MM.1S (cell line): Measurements from ENCODE around the gene ANKRD65.

Experiments
- DNase-seq: peaks from one replicate; pipeline ENCODE4 v3.0.0-alpha.2; 2015
- H2AFZ ChIP-seq: fragments of 300-600 bp; sonication (generic); 2 replicates; pipeline ENCODE4 v1.6.0; 2016; ENCODE audit warnings: antibody characterized with exemption, low read length
- H3F3A ChIP-seq: fragments of 300-600 bp; sonication (generic); 2 replicates; pipeline ENCODE4 v1.6.1; 2016; ENCODE audit warnings: mild to moderate bottlenecking, antibody characterized with exemption, low read length, moderate library complexity, mixed read lengths; ENCODE audit not compliant: insufficient read depth
- H3K27ac ChIP-seq: fragments of 300-600 bp; sonication (generic); 2 replicates; pipeline ENCODE4 v1.5.1; 2016; ENCODE audit warnings: mild to moderate bottlenecking, low read length
- H3K27me3 ChIP-seq: fragments of 300-600 bp; sonication (generic); replicated peaks from 2 replicates; pipeline ENCODE4 v1.6.0; 2016; ENCODE audit warnings: low read length; ENCODE audit not compliant: insufficient read depth
- H3K36me3 ChIP-seq: fragments of 300-600 bp; sonication (generic); replicated peaks from 2 replicates; pipeline ENCODE4 v1.6.1; 2016; ENCODE audit warnings: mild to moderate bottlenecking, low read length, mixed read lengths; ENCODE audit not compliant: insufficient read depth
- H3K4me1 ChIP-seq: fragments of 300-600 bp; sonication (generic); 2 replicates; pipeline ENCODE4 v1.6.1; 2016; ENCODE audit warnings: low read length, mixed read lengths
- H3K4me2 ChIP-seq: fragments of 300-600 bp; sonication (generic); 2 replicates; pipeline ENCODE4 v1.6.0; 2016; ENCODE audit warnings: low read depth, low read length
- H3K4me3 ChIP-seq: fragments of 300-600 bp; sonication (generic); 2 replicates; pipeline ENCODE4 v1.5.1; 2016; ENCODE audit warnings: low read length, mixed read lengths
- H3K79me2 ChIP-seq: fragments of 300-600 bp; sonication (generic); 2 replicates; pipeline ENCODE4 v1.6.1; 2016; ENCODE audit warnings: mixed run types, low read length, mixed read lengths
- H3K9ac ChIP-seq: fragments of 300-600 bp; sonication (generic); 2 replicates; pipeline ENCODE4 v1.6.1; 2016; ENCODE audit warnings: low read length, mixed read lengths
- H3K9me2 ChIP-seq: fragments of 300-600 bp; sonication (generic); replicated peaks from 2 replicates; pipeline ENCODE4 v1.6.1; 2016; ENCODE audit warnings: mild to moderate bottlenecking, low read length, mixed read lengths; ENCODE audit not compliant: insufficient read depth
- H3K9me3 ChIP-seq: fragments of 300-600 bp; sonication (generic); replicated peaks from 2 replicates; pipeline ENCODE4 v1.6.1; 2016; ENCODE audit warnings: mild to moderate bottlenecking, low read length, mixed read lengths; ENCODE audit not compliant: insufficient read depth
- H4K20me1 ChIP-seq: fragments of 300-600 bp; sonication (generic); 2 replicates; pipeline ENCODE4 v1.6.1; 2016; ENCODE audit warnings: mild to moderate bottlenecking, low read length, moderate library complexity, mixed read lengths; ENCODE audit not compliant: insufficient read depth
- EZH2 ChIP-seq: fragments of 300-600 bp; sonication (generic); optimal IDR thresholded peaks from 2 replicates; pipeline ENCODE3; 2017; ENCODE audit warnings: low read depth, mild to moderate bottlenecking, antibody characterized with exemption, low read length, mixed read lengths
- EZH2phosphoT487 ChIP-seq: fragments of 300-600 bp; sonication (generic); IDR thresholded peaks from 2 replicates; pipeline ENCODE4 v1.6.1; 2018; ENCODE audit warnings: antibody characterized with exemption, low read length
- TF ChIP-seq, protein P1 (sequence below): fragments of 300-600 bp; sonication (generic); IDR thresholded peaks from 2 replicates; pipeline ENCODE4 v1.5.1; 2016; ENCODE audit warnings: antibody characterized with exemption, low read length, mixed read lengths

The ANKRD65 gene

DNA sequence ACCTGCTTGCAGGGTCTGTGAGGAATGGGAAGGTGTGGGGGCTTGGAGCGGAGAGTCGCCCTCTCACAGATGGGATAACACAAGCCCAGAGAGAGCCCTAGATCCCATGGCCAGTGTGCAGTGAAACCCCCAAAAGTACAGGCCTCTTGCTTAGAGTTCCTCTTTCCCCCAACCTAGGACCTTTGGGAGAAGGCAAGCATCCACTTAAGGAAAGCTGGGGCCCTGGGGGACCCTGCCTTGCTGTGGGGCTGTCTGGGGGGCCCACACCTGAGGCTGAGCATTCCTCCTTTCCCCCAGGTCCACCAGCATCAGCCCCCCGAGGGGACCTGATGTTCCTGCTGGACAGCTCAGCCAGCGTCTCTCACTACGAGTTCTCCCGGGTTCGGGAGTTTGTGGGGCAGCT, 15.6 kb upstream of the ANKRD65 start:
- Histone ChIP-seq H3K27me3 (peaks cover 52% of the 10 kb centered on the region), H3K9me2 (no peaks in the 10 kb centered on the region), H3K36me3 (no peaks in the 10 kb centered on the region), H3K9ac (no peak overlapping the region), H3K79me2 (no peaks in the 10 kb centered on the region), H4K20me1 (no peaks in the 10 kb centered on the region), H3K4me3 (no peak overlapping the region), H3K27ac (no peak overlapping the region), H2AFZ (no peak overlapping the region), H3K9me3 (no peaks in the 10 kb centered on the region), H3K4me1 (no peaks in the 10 kb centered on the region; the same call in 1 of the 2 replicates), H3F3A (no peaks in the 10 kb centered on the region), H3K4me2 (no peak overlapping the region)
- TF ChIP-seq EZH2phosphoT487 (no peak), EZH2 (no peak)
- TF ChIP-seq, protein P1, sequence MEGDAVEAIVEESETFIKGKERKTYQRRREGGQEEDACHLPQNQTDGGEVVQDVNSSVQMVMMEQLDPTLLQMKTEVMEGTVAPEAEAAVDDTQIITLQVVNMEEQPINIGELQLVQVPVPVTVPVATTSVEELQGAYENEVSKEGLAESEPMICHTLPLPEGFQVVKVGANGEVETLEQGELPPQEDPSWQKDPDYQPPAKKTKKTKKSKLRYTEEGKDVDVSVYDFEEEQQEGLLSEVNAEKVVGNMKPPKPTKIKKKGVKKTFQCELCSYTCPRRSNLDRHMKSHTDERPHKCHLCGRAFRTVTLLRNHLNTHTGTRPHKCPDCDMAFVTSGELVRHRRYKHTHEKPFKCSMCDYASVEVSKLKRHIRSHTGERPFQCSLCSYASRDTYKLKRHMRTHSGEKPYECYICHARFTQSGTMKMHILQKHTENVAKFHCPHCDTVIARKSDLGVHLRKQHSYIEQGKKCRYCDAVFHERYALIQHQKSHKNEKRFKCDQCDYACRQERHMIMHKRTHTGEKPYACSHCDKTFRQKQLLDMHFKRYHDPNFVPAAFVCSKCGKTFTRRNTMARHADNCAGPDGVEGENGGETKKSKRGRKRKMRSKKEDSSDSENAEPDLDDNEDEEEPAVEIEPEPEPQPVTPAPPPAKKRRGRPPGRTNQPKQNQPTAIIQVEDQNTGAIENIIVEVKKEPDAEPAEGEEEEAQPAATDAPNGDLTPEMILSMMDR, result no peak
- DNase-seq, result no peak

DNA sequence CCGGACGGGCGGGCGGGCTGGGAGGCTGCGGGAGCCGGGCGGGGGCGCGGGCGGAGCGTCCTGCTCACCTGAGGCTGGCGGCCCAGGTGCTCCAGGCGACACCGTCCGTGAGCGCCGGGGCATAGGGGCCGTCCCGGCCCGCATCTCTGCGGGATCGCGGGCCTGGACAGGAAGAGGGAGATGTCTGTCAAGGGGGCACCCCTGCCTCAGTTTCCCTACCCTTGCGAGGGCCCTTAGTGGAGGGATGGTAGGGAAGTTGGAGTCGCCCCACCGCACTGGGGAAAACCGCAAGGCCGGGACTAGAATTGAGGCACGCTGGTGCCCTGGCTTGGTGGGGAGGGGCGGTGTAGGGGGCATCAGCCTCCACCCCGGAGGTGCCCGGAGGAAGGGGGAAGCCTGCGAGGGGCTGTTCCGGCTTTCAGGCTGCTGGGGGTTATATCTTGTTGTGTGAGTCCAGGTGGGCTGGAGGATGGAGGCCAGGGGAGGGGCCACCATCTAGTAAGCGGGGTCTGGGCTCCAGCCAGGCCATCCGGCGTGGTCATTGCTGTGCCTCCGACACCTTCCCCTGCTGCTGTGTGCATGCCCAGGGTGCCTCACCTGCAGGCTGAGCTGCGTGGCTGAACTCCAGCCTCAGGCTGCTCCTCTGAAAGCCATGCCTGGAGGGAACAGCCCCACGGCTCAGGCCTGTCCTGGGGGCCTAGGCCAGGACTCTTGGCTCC, 15.0 kb upstream of the ANKRD65 start:
- TF ChIP-seq EZH2phosphoT487 (no peak), EZH2 (no peak)
- TF ChIP-seq, protein P1, result no peak
- no peaks in the 10 kb centered on the region for H3K9me2 ChIP-seq
- H4K20me1 ChIP-seq, result no peaks in the 10 kb centered on the region
- no peak overlapping the region for H3K4me3 ChIP-seq
- no peak overlapping the region for H2AFZ ChIP-seq
- DNase-seq, result no peak
- no peaks in the 10 kb centered on the region; the same call in 1 of the 2 replicates for H3K4me1 ChIP-seq
- no peaks in the 10 kb centered on the region for H3K36me3 ChIP-seq
- H3F3A ChIP-seq, result no peaks in the 10 kb centered on the region
- H3K4me2 ChIP-seq, result no peak overlapping the region
- peaks cover 54% of the 10 kb centered on the region for H3K27me3 ChIP-seq
- H3K9ac ChIP-seq, result no peak overlapping the region
- H3K9me3 ChIP-seq, result no peaks in the 10 kb centered on the region
- H3K79me2 ChIP-seq, result no peaks in the 10 kb centered on the region
- H3K27ac ChIP-seq, result no peak overlapping the region

DNA sequence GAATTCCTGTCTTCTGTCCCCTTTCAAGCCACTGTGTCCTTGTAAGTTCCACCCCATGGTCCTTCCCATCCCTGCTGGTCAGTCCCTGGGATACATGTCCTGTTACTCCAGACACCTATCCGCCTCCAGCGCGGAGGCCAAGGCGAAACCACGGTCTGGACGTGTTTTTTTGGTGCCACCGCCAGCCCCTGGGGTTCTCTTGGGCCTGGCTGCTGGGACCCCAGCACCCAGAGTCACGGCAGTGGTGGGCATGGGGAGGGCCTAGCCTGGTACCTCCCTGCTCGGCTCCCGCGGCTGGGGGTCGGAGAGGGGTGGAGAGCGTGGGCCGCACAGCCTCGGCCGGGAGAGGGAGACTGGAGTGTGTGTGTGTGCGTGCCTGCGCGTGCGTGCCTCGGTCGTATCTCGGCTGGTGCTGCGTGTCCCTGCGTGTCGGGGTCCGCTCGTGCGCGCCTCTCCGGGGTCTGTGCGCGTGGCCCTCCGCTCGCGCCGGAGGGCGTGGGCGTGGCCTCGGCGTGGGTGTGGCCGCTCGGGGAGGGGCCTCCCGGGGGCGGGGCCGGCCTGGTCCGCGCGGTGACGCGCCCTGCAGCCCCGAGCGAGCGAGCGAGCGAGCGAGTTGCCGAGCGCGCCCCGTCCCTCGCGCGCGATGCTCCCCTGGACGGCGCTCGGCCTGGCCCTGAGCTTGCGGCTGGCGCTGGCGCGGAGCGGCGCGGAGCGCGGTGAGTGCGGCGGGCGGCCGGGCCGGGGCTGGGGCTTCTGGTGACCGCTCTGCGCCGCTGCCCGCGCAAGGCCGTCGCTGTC, 14.2 kb upstream of the ANKRD65 start, which contains the start of gene VWA1:
Gene VWA1, plus strand, starts transcription at position 585 of the 798 bp plus-strand sequence. Its CDS starts 59 bp downstream, at position 644.
- no peak for DNase-seq
- no peaks in the 10 kb centered on the region for H3K4me1 ChIP-seq
- no peak within 1 kb of the TSS for H3K4me3 ChIP-seq
- no peaks in the 10 kb centered on the region for H3F3A ChIP-seq
- TF ChIP-seq EZH2phosphoT487, result no peak
- TF ChIP-seq EZH2, result no peak
- TF ChIP-seq, protein P1, result no peak
- no peaks in the 10 kb centered on the region for H3K79me2 ChIP-seq
- H3K27me3 ChIP-seq, result peaks cover 61% of the 10 kb centered on the region
- no peak within 1 kb of the TSS for H3K27ac ChIP-seq
- no peak within 1 kb of the TSS for H3K4me2 ChIP-seq
- no peak within 1 kb of the TSS for H3K9ac ChIP-seq
- H2AFZ ChIP-seq, result no peak within 1 kb of the TSS
- no peaks in the 10 kb centered on the region for H3K9me2 ChIP-seq
- H3K36me3 ChIP-seq, result no peaks in the 10 kb centered on the region
- H3K9me3 ChIP-seq, result no peaks in the 10 kb centered on the region
- no peaks in the 10 kb centered on the region for H4K20me1 ChIP-seq
